HT1080 (cell line): ENCODE measurements around the gene FOXS1. TPM values are rescaled to one million over a fixed set of nuclear protein-coding genes. Genes with fewer than 3 reads are reported as not detected.
A peak's percentile ranks its signal among the peaks of the same experiment; 100 is the strongest.

ENCODE experiments used
- DNase-seq: peaks from one replicate; pipeline ENCODE4 v3.0.0-alpha.2; 2015; ENCODE audit warnings: low read depth
- total RNA-seq: library from RNA; depleted of rRNA; stranded (reverse); fragments of >200 nt; shearing (Covaris generic); gene quantifications from 2 replicates; pipeline ENCODE4 v1.2.3, GENCODE V29; 2014

Gene FOXS1
- total RNA-seq, 1 experiment from 2014 or later = 0.35 TPM

DNA sequence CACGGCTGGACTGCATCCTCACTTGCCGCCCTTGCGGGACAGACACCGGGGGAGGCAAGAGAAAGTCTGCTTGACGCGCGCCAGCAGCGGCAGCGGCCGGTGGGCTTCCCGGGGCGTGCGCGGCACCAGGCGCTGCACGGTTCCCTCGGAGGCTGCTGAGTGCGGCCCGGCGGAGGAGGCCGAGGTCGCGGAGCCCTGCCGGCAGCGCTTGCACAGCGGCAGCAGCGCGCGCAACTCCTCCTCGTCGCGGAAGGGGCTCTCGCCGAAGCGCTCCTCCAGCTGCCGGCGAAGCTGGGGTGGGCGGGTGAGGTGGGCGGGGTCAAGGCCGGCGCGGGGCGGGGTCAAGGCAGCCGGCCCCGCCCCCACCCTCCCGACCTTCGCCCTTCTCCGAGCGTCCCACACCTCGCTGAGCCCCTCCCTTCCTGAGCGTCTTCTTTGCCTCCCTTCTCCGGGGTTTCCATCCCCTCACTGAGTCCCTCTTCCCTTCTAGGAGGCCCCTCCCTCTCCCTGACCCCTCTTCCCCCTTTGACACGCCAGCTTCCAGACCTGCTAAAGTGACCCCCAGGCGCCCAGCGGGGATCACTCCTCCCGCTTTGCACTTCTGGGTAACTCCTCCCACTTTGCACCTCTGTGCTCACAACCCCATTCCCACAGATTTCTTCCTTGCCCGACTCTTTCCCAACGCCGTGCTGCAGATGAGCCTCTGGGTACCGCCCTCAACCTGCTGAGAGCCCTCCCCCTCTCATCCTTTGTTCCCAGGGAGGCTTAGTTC lies 16.2 kb upstream of the FOXS1 start:
- DNase-seq = no peak

DNA sequence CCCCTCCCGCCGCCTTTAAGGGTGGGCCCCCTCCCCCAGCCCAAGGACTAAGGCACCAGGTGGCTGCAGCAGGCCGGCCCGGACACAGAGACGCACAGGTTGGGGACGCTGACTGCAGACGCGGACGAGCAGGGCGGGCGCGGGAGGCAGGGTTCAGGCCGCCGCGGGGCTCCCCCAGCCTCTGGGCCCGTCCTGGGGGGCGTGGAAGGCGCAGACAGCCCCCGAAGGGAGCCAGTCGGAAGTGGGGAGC lies 15.7 kb upstream of the FOXS1 start:
- DNase-seq = no peak

DNA sequence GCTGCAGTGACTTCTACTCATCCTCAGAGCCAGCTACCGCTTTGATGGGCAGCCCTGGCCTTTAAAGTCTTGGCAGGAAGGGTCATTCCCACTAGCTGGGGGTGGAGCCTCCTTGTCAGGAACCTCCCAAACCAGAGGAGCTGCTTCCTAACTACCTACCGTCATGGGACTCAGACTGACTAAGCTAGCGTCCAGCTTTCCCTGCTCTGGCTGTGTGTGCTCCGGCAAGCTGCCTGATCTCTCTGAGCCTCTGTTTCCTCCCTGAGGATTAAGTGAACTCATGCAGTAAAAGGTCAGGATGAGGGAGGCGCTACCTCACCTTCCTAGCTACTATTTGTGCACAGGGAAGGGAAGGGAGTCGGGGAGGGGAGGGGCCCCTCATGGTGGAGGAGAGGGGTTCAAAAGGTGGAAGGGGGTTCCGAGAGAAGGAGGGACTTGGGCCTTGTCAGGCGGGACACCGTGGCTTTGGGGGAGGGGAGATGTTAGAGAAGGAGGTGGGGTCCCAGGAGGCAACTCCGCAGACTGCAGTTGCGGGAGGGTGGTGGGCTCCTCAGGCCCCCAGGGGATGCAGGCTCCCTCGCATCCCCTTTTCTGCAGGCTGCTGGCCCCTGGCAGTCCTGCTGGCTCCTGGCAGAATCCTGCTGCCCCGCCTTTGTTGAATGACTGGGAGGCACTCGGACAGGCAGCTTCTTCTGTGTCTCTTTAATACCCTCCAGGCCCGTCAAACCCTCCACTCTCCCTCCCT lies 15.2 kb upstream of the FOXS1 start:
- no peak for DNase-seq

DNA sequence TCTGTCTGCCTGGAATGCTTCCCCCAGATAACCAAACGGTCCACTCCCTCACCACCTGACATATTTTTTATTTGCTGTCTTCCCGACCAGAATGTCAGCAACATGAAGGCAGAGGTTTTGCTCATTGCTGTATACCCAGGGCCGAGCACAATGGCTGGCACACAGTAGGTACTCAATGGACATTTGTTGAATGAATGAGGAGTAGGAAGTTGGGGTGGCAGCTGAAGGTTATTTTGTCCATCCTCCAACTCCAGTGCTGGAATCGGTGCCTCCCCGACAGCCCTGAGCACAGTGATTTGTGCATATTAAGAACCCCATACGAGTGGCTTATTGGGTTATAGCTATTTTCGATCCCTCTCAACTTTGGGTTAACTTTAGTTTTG lies 14.6 kb upstream of the FOXS1 start:
- no peak for DNase-seq

DNA sequence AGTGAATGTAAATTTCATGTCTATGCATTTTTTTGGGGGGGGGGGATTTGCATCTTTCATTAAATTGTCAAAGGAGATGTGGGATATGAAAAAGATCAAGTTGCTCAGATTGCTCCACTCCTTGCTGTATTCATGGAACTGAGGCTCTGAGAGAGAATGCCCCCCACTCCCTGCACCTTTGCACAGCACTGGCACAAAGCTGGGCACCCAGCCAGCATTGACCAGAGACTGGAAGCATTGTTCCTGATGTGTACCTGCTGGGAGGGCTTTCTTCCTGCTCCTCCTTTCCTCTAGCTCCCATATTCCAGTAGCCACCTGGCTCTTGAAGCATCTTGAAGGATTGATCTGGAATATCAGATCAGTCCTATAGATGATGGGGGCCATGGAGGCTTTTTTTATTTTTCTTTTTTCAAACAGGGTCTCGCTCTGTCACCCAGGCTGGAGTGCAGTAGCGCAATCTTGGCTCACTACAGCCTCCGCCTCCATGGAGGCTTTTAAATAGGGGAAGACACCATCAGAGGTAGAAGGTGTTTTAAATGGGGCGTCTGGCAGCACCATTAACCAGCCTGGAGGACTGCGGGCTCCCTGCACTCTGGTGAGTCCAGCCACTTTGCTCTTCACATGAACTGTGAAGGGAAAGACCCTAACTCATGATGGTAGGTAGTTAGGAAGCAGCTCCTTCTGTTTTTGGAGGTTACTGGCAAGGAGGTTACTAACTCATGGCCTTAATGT lies 14.0 kb upstream of the FOXS1 start:
- DNase-seq = no peak

DNA sequence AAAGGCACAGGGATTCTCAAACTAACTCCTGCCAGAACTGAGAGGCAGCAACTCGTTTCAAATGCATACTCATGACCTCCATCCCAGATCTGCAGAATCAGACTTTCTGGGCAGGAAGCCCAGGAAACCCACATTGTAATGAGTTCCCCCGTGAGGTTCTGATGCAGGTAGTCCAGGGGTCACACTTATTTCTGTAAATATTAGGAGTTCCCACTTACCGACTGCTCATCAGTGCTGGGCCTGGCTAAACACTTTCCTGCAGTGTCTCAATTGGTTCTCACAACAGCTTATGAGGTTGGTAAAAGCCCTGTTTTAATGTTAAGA lies 13.3 kb upstream of the FOXS1 start:
- no peak for DNase-seq

DNA sequence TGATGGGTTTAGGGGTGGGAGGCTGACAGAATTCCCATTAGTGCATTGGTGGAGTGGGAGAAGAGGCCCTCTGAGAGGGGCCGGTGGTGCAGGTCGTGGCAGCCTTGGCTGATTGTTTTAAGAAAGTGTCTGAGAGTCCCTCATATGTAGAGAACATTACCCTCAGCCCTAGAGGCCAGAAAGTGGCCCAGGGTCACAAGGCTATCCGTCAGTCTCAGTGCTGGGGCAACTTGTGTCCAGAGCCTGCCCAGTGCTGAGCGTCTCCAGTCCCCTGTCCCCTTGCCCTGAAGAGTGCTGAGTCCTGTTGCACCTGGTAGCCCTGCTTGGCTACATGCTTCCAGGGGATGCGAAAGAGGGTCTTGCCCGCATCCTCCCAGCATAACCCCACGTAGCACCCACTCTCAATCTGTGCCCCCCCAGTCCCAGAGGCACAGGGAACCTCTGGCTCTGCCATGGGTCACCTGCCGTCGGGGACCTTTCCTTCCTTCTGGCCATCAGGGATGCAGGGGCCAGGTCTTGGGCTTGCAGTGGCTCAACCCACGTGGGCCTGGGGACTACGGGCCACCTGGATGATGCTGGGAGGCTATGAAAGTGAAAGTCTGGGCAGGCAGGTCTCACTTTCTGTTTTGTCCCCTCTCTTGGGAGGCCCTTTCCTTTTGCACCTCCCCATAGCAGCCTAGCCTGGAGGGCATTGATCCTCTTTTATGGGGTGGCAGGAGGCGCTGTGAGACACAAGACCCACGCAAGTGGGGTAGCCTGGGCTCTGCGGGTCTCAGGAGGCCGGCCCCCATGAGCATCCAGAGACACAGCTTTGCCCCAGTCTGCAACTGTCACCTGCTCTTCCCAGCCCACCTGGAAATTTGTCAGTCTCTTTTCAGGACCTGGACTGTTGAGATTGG lies 12.7 kb upstream of the FOXS1 start:
- no peak for DNase-seq

DNA sequence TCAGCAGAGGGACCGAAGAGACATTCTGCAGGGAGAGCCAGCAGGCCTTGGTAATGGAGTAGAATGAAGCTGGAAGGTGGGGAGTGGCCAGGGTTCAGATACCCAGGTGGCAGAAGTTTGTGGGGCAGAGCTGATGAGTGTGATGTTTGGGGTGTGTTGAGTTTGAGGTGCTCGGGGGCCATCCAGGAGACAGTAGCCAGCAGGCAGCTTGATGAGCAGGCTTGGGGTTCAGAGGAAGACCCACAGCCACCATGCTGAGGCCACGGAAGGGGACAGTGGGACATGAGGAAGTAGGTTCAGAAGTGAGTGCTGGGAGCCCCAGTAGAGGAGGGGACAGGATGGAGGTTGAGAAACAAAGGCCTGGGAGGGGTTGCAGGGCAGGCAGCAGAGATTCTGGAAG lies 11.1 kb upstream of the FOXS1 start:
- DNase-seq = no peak

DNA sequence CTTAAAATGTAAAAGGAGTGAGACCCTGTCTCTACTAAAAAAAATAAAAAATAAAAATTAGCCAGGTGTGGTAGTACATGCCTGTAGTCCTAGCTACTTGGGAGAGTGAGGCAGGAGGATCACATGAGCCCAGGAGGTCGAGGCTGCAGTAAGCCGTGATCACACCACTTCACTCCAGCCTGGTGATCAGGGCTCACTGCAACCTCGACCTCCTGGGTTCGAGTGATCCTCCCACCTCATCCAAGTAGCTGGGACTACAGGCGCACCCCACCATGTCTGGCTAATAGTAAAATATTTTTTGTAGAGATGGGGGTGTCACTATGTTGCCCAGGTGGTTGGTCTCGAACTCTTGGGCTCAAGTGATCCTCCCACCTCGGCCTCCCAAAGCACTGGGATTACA lies 8.1 kb upstream of the FOXS1 start:
- DNase-seq = no peak

DNA sequence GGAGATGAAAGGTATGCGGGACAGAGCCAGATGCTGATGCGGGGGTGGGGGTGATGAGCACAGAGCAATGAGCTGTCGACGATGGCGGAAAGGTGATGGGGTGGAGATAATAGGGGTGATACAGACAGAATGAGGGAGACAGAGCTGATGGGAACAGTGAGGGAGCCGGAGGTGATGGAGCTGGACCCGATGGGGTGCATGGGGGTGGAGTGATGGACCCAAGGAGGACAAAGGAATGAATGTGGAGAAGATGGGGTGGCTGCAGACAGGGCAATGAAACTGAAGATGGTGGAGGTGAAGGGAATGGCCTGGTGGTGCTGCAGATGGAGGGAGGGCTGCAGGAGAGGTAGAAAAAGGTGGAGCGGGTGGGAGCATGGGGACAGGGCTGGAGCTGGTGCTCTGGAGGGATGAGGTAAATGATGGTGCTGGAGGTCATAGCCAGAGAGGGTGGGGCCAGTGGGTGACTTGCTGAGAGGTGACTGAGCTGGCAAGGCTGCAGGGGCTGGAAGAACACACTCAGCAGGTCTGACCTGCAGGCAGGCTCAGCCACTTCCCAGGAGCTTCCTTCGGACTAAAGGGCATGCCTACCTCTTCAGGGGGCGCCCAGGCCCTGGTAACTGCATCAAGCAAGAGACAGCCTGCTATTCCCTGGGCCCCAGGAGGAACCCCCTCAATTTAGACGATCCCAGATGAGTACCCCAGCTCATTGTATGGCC lies 6.0 kb upstream of the FOXS1 start:
- DNase-seq = no peak

DNA sequence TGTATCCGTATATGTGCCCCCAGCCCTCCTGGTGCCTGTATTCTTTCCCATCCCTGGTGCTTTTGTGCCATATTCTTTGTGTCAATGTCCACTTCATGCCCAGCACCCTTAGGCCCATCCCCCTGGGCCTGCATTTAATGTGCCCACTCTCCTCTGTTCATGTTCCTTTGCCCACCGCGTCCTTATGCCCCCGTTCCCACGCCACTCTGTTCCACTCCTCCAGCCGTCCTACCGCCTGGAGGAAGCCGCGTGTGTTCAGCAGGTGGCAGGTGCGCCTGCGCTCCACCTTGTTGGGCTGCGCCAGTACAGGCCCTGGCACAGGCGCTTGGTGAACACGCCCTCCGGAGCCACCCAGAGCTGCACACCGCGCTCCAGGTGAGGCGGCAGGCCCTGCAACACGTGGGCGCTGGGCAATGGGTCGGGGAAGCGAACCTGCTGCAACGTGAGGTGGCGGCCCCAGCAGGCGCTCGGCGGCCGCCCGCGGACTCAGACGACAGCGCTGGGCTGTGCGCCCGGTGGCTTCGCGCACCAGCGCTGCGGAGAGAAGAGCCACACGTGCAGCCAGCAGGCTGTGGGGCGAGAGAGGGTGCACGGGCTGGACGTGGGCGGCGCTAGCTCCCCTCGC lies 4.0 kb upstream of the FOXS1 start:
- DNase-seq = no peak

DNA sequence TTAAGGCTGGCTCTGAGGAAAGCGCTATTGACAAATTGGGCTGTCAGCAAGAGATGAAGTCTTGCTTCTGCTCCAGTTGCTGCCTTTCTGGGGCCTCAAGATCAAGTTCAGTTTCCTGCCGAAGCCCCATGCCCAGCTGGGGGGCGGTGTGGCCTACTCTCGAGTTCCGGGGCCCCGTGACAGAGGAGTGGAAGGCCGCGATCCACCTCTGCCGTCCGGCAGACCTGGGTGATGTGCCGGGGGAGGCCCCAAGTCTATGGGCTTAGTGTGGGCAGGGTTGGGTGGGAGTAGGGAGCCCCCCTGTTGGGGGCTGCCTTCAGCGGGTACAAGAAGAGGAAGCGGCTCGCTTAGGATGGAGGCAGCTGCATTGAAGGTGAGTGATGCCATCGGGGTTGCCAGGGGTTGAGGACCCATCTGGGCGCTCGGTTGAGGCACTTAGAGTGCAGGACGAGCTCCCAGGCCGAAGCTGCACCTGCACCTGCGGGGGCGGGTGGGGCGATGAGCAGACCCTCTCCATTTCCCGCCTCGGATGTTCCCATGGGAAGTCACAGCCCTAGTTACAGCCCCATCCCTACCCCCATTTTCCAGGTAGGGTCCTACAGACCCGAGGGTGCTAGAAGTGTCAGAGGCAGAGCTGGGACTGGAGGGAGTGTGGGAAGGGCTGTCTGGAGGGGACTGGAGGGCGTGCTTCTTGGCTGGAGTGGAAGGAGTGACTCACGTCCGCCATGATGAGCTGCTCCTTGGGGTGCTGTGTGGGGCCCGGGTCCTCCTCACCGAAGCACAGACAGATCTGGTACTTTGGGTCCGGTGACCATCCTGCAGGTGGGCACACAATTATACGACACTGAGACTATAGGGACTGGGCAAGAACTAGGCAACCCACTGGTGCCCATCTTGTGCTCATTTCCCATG lies 2.9 kb upstream of the FOXS1 start:
- peak; percentile 28 for DNase-seq

DNA sequence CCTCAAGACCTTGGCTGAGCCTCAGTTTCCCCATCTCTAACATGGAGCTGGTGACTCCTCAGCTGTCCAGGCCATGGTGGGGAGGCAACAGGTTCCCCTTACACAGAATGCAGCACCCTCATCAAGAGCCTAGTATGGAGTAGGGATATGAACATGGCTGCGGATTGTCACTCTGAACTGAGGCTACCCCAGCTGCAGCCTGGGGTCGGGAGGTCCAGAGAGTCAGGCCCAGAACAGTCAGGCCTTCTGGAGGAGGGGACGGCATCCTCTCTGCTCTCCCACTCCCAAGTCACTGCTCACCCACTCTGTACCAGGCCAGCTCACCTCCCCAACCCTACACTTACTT lies 1.4 kb upstream of the FOXS1 start:
- no peak for DNase-seq

DNA sequence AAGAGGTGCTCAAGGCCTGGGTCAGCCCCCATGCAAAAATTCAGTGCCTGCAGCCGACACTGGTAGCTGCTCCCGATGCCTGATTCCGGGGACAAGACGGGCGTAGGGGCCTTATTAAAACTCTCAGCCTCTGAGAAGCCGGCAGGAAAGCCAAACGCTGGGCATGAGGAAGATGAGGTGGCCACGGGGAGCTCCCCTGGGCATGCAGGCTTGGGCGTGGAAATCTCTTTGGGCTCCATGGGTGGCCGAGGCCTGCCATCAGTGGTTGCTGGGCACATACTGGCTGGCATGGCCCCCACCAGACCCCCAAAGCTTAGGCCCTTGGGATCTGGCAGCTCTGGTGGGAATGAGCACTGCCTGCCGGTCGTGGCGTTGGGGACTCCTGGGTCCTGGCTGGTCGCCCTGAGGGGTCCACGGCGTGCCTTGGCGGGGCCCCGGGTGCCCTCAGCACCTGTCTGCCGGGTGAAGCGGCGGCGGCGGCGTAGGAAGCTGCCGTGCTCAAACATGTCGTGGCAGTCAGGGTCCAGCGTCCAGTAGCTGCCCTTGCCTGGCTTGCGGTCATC lies 586 bp downstream of the FOXS1 start:
- DNase-seq = no peak

DNA sequence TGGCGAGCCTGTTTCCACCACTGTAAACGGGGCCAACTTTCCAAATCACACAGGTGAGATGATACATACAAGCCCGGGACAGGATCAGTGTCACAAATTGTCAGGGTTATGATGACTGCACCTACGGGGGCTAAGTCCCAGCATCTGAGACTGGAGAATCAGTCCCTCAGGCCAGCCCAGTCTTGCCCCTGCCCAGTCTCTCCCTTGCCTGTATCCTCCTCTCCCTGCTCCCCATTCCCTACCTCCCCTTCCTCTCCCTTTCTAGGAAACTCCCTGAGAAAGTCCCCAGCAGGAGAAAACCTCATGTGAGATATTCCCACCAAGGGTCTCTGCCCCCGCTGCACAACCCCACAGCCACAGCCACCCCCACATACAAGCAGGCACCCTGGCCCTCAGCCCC lies 1.5 kb downstream of the FOXS1 start:
- no peak for DNase-seq

DNA sequence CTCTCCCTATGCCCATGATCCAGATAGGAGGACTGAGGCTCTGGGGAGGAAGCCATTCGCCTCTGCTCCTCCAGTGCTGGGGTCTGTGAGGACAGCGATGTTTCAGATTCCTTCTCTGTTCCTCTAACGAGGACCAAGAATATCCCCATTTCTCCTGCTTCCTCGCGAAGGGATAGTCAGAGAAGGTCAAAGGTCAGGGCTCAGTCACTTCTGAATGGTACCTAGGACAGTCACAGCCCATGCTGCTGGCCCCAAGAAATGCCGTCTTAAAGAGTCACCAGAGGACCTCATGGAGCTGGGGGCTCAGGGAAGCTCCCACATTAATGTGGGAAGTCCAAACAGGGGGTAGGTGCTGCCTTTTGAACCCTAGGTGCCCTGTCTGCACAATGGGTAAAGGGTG lies 2.1 kb downstream of the FOXS1 start:
- DNase-seq = no peak

DNA sequence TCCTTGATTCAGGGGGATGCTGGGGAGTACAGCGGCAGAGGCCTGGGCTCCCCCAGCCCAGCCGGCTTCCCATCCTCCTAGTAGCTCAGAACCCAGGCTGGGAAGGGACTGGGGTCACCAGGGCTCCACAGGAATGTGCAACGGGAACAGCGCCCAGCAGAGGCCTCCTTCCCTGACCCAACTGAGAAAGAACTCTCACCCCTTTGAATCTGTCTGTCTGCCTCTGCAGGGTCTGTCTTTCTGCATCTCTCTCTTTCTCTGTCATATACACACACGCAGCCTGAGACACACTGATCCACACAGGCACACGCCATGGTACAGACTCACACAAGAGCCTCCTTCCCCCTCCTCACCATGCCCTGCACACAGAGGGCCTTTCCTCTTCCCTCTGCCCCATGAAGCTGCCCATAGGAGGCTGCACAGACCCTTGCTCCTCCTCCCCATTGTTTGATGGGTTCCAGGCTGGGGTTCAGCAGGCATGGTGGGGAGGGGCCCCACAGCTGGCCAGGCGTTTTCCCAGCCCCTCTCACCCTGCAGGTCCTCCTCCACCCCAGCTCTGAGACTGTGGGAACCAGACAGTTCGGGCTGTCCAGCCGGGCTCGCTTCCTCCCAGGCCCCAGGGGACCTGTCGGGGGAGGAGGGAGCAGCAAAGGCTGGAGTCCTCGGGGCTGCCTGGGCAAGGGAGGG lies 2.8 kb downstream of the FOXS1 start:
- DNase-seq = peak; percentile 36

DNA sequence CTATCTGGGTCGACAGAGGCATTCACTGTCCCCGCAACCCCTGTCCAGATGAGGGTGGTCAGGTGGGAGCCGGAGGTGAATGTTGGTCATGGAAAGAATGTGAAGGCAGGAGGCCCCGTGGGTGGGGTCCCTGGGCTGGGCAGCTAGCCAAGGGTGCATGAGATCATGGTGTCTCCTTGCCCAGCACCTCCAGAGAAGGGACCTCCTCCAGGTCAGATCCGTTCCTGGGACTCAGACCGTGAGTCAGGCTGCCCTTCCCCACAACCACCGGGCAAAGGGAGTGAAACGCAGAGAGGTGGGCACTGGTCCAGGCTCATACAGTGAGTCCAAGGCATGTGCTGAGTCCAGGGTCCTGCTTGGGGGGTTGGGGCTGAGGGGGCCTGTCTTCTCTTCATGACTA lies 3.5 kb downstream of the FOXS1 start:
- DNase-seq = peak; percentile 86
